ENCODE measurements around the gene TLNRD1.

Gene TLNRD1

GRCh38 chr15:80969316-80969715 lies 31.4 kb upstream of the TLNRD1 start:
- H3K4me1 Mint-ChIP-seq: peaks cover 9% of the 10 kb centered on the region
- no peaks in the 10 kb centered on the region for H3K27me3 Mint-ChIP-seq
- DNase-seq: no peak
- H3K27ac Mint-ChIP-seq: no peak overlapping the region
- peaks cover 2% of the 10 kb centered on the region for H3K9me3 Mint-ChIP-seq
- no peak for ATAC-seq
- H3K36me3 Mint-ChIP-seq (ENCODE audit: low read depth): peaks cover 24% of the 10 kb centered on the region
- no peak overlapping the region for H3K4me3 Mint-ChIP-seq

- Mint-ChIP-seq H3K4me3 (no peak overlapping the region), H3K4me1 (peaks cover 13% of the 10 kb centered on the region), H3K9me3 (no peaks in the 10 kb centered on the region), H3K27ac (no peak overlapping the region), H3K36me3 (ENCODE audit: low read depth) (peaks cover 15% of the 10 kb centered on the region), H3K27me3 (no peaks in the 10 kb centered on the region)
- peak; percentile 66 for DNase-seq
- peak; percentile 46 for ATAC-seq
These were observed 30.6 kb upstream of the TLNRD1 start for GRCh38 chr15:80970018-80970657.

- Mint-ChIP-seq H3K27me3 (no peaks in the 10 kb centered on the region), H3K4me1 (peaks cover 19% of the 10 kb centered on the region), H3K36me3 (ENCODE audit: low read depth) (peaks cover 11% of the 10 kb centered on the region), H3K9me3 (no peaks in the 10 kb centered on the region), H3K27ac (peak overlapping the region; percentile 10), H3K4me3 (no peak overlapping the region)
- ATAC-seq (no peak), DNase-seq (no peak)
These were observed 30.1 kb upstream of the TLNRD1 start for GRCh38 chr15:80970658-80971057.

GRCh38 chr15:80971143-80971542 lies 29.6 kb upstream of the TLNRD1 start:
- no peaks in the 10 kb centered on the region for H3K27me3 Mint-ChIP-seq
- ATAC-seq (no peak), DNase-seq (no peak)
- peaks cover 20% of the 10 kb centered on the region for H3K4me1 Mint-ChIP-seq
- peak overlapping the region; percentile 10 for H3K27ac Mint-ChIP-seq
- peaks cover 11% of the 10 kb centered on the region for H3K36me3 Mint-ChIP-seq (ENCODE audit: low read depth)
- no peak overlapping the region for H3K4me3 Mint-ChIP-seq
- H3K9me3 Mint-ChIP-seq: no peaks in the 10 kb centered on the region

GRCh38 chr15:80972276-80972675 lies 28.4 kb upstream of the TLNRD1 start:
- no peak overlapping the region for H3K27ac Mint-ChIP-seq
- no peaks in the 10 kb centered on the region for H3K9me3 Mint-ChIP-seq
- H3K27me3 Mint-ChIP-seq: no peaks in the 10 kb centered on the region

GRCh38 chr15:80974914-80975313 lies 25.8 kb upstream of the TLNRD1 start:
- H3K36me3 Mint-ChIP-seq (ENCODE audit: low read depth): peaks cover 31% of the 10 kb centered on the region
- H3K9me3 Mint-ChIP-seq: no peaks in the 10 kb centered on the region
- peaks cover 49% of the 10 kb centered on the region for H3K4me1 Mint-ChIP-seq
- no peak for DNase-seq
- H3K4me3 Mint-ChIP-seq: no peak overlapping the region
- H3K27ac Mint-ChIP-seq: no peak overlapping the region
- no peak for ATAC-seq
- no peaks in the 10 kb centered on the region for H3K27me3 Mint-ChIP-seq

More at GRCh38 chr15:80972276-80972675, 28.4 kb upstream of the TLNRD1 start:
- DNase-seq (no peak), ATAC-seq (no peak)
- H3K4me1 Mint-ChIP-seq: peaks cover 28% of the 10 kb centered on the region
- H3K36me3 Mint-ChIP-seq (ENCODE audit: low read depth): peaks cover 18% of the 10 kb centered on the region
- H3K4me3 Mint-ChIP-seq: no peak overlapping the region

- ATAC-seq: no peak
- Mint-ChIP-seq H3K4me3 (no peak overlapping the region), H3K9me3 (no peaks in the 10 kb centered on the region)
These were observed 23.9 kb upstream of the TLNRD1 start for GRCh38 chr15:80976851-80977250.

GRCh38 chr15:80977627-80978036 lies 23.1 kb upstream of the TLNRD1 start:
- no peak overlapping the region for H3K27ac Mint-ChIP-seq
- no peaks in the 10 kb centered on the region for H3K27me3 Mint-ChIP-seq
- ATAC-seq (peak; percentile 54), DNase-seq (peak; percentile 47)
- no peaks in the 10 kb centered on the region for H3K9me3 Mint-ChIP-seq
- H3K36me3 Mint-ChIP-seq (ENCODE audit: low read depth): peaks cover 45% of the 10 kb centered on the region
- no peak overlapping the region for H3K4me3 Mint-ChIP-seq
- peaks cover 46% of the 10 kb centered on the region for H3K4me1 Mint-ChIP-seq

More at GRCh38 chr15:80976851-80977250, 23.9 kb upstream of the TLNRD1 start:
- Mint-ChIP-seq H3K27ac (peak overlapping the region; percentile 26), H3K4me1 (peaks cover 41% of the 10 kb centered on the region), H3K36me3 (ENCODE audit: low read depth) (peaks cover 42% of the 10 kb centered on the region), H3K27me3 (no peaks in the 10 kb centered on the region)
- DNase-seq: no peak

GRCh38 chr15:80978685-80979329 lies 21.9 kb upstream of the TLNRD1 start:
- Mint-ChIP-seq H3K9me3 (no peaks in the 10 kb centered on the region), H3K27ac (peak overlapping the region; percentile 33), H3K4me1 (peaks cover 52% of the 10 kb centered on the region), H3K27me3 (no peaks in the 10 kb centered on the region), H3K36me3 (ENCODE audit: low read depth) (peaks cover 49% of the 10 kb centered on the region), H3K4me3 (no peak overlapping the region)
- DNase-seq: no peak
- ATAC-seq: no peak

GRCh38 chr15:80979538-80980200 lies 21.1 kb upstream of the TLNRD1 start:
- no peaks in the 10 kb centered on the region for H3K27me3 Mint-ChIP-seq
- ATAC-seq (no peak), DNase-seq (no peak)
- H3K4me3 Mint-ChIP-seq: no peak overlapping the region
- peaks cover 49% of the 10 kb centered on the region for H3K36me3 Mint-ChIP-seq (ENCODE audit: low read depth)
- no peak overlapping the region for H3K27ac Mint-ChIP-seq
- no peaks in the 10 kb centered on the region for H3K9me3 Mint-ChIP-seq
- H3K4me1 Mint-ChIP-seq: peaks cover 56% of the 10 kb centered on the region

GRCh38 chr15:80982205-80982604 lies 18.5 kb upstream of the TLNRD1 start:
- H3K27ac Mint-ChIP-seq: peak overlapping the region; percentile 34
- peaks cover 45% of the 10 kb centered on the region for H3K36me3 Mint-ChIP-seq (ENCODE audit: low read depth)
- no peak overlapping the region for H3K4me3 Mint-ChIP-seq
- no peaks in the 10 kb centered on the region for H3K27me3 Mint-ChIP-seq
- no peak for ATAC-seq
- H3K9me3 Mint-ChIP-seq: no peaks in the 10 kb centered on the region
- peaks cover 62% of the 10 kb centered on the region for H3K4me1 Mint-ChIP-seq
- DNase-seq: no peak

- H3K27ac Mint-ChIP-seq: no peak overlapping the region
- peaks cover 61% of the 10 kb centered on the region for H3K4me1 Mint-ChIP-seq
- no peaks in the 10 kb centered on the region for H3K9me3 Mint-ChIP-seq
- no peak overlapping the region for H3K4me3 Mint-ChIP-seq
- DNase-seq (no peak), ATAC-seq (no peak)
- H3K27me3 Mint-ChIP-seq: no peaks in the 10 kb centered on the region
- peaks cover 42% of the 10 kb centered on the region for H3K36me3 Mint-ChIP-seq (ENCODE audit: low read depth)
These were observed 17.9 kb upstream of the TLNRD1 start for GRCh38 chr15:80982839-80983238.

- Mint-ChIP-seq H3K4me3 (peak overlapping the region; percentile 42), H3K27me3 (no peaks in the 10 kb centered on the region), H3K36me3 (ENCODE audit: low read depth) (peaks cover 39% of the 10 kb centered on the region), H3K9me3 (no peaks in the 10 kb centered on the region), H3K27ac (peak overlapping the region; percentile 80), H3K4me1 (peaks cover 59% of the 10 kb centered on the region)
- ATAC-seq (no peak), DNase-seq (no peak)
These were observed 15.9 kb upstream of the TLNRD1 start for GRCh38 chr15:80984856-80985255.

- no peak for ATAC-seq
- H3K4me1 Mint-ChIP-seq: peaks cover 67% of the 10 kb centered on the region
- DNase-seq: no peak
- no peaks in the 10 kb centered on the region for H3K27me3 Mint-ChIP-seq
- no peak overlapping the region for H3K4me3 Mint-ChIP-seq
- peaks cover 29% of the 10 kb centered on the region for H3K36me3 Mint-ChIP-seq (ENCODE audit: low read depth)
- H3K27ac Mint-ChIP-seq: no peak overlapping the region
- no peaks in the 10 kb centered on the region for H3K9me3 Mint-ChIP-seq
These were observed 14.7 kb upstream of the TLNRD1 start for GRCh38 chr15:80985981-80986380.

GRCh38 chr15:80986487-80986886 lies 14.2 kb upstream of the TLNRD1 start:
- DNase-seq: no peak
- Mint-ChIP-seq H3K9me3 (no peaks in the 10 kb centered on the region), H3K27me3 (no peaks in the 10 kb centered on the region), H3K27ac (no peak overlapping the region), H3K36me3 (ENCODE audit: low read depth) (peaks cover 29% of the 10 kb centered on the region), H3K4me3 (peak overlapping the region; percentile 100), H3K4me1 (peaks cover 72% of the 10 kb centered on the region)
- ATAC-seq: no peak
